C4-2B (cell line): ENCODE measurements around the gene CPTP.

Experiments
- ZFX ChIP-seq: fragments of 450-650 bp; IDR thresholded peaks from 2 replicates; pipeline ENCODE4 v1.6.1; 2017
- TF ChIP-seq, protein P1 (sequence below): fragments of 450-650 bp; conservative IDR thresholded peaks from 2 replicates; pipeline ENCODE4 v1.5.1; 2017; ENCODE audit warnings: mild to moderate bottlenecking

DNA sequence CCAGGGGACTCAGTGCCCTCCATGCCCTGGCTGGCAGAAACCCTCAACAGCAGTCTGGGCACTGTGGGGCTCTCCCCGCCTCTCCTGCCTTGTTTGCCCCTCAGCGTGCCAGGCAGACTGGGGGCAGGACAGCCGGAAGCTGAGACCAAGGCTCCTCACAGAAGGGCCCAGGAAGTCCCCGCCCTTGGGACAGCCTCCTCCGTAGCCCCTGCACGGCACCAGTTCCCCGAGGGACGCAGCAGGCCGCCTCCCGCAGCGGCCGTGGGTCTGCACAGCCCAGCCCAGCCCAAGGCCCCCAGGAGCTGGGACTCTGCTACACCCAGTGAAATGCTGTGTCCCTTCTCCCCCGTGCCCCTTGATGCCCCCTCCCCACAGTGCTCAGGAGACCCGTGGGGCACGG lies 3.7 kb downstream of the CPTP start:
- TF ChIP-seq, protein P1, sequence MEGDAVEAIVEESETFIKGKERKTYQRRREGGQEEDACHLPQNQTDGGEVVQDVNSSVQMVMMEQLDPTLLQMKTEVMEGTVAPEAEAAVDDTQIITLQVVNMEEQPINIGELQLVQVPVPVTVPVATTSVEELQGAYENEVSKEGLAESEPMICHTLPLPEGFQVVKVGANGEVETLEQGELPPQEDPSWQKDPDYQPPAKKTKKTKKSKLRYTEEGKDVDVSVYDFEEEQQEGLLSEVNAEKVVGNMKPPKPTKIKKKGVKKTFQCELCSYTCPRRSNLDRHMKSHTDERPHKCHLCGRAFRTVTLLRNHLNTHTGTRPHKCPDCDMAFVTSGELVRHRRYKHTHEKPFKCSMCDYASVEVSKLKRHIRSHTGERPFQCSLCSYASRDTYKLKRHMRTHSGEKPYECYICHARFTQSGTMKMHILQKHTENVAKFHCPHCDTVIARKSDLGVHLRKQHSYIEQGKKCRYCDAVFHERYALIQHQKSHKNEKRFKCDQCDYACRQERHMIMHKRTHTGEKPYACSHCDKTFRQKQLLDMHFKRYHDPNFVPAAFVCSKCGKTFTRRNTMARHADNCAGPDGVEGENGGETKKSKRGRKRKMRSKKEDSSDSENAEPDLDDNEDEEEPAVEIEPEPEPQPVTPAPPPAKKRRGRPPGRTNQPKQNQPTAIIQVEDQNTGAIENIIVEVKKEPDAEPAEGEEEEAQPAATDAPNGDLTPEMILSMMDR, result no peak
- TF ChIP-seq ZFX, result no peak
